Pancreas (tissue), 10 donors: ENCODE measurements around the gene NAIF1. TPM values are rescaled to one million over a fixed set of nuclear protein-coding genes. Genes with fewer than 3 reads are reported as not detected.
"Not testable (repeated sequence)": the region's sequence is repeated elsewhere in the genome, so short reads cannot be mapped to it uniquely, and the experiment has no call there.

ENCODE experiments used
- ATAC-seq, 4 donors: fragments of 200-7000 bp; cut with Tn5 transposase; one replicate each; pipeline versions ENCODE4 v1.8.0 to v1.9.1; 2020; ENCODE audit warnings: mild to moderate bottlenecking in 4 of 4, moderate library complexity in 4 of 4
- DNase-seq, 6 donors: peaks; one replicate each; pipeline ENCODE4 v3.0.0-alpha.2; 2020
- FAIRE-seq: peaks from 2 replicates; lab custom pipeline; 2012; peaks lifted over from hg19 to GRCh38; lab: Jason Lieb, UNC
- H3K27ac ChIP-seq, 4 donors: fragments of 200-600 bp; sonication (generic); 1 replicate in 3 of 4; 2 replicates in 1 of 4; pipeline versions ENCODE4 v1.5.0 to v1.8.0; 2020
- H3K27me3 ChIP-seq, 4 donors: fragments of 200-600 bp; one replicate each; pipeline ENCODE4 v1.8.0; 2021
- H3K36me3 ChIP-seq, 3 donors: fragments of 200-600 bp; sonication (generic) in 1 of 3; one replicate each; pipeline versions ENCODE4 v1.5.0 to v1.8.0; 2020 to 2021
- H3K4me1 ChIP-seq, 3 donors: fragments of 200-600 bp; one replicate each; pipeline ENCODE4 v1.8.0; 2021
- H3K4me3 ChIP-seq, 4 donors: fragments of 200-600 bp; sonication (generic) in 2 of 4; one replicate each; pipeline versions ENCODE4 v1.5.0 to v1.8.0; 2020 to 2021
- H3K9me3 ChIP-seq, 4 donors: fragments of 200-600 bp; one replicate each; pipeline ENCODE4 v1.8.0; 2021
- CTCF ChIP-seq, 4 donors: fragments of 200-600 bp; sonication (generic) in 3 of 4; IDR thresholded peaks; one replicate each; pipeline versions ENCODE4 v1.5.0 to v1.8.0; 2021; ENCODE audit warnings: antibody characterized with exemption in 4 of 4
- WGBS, 2 donors: extraction: QIAGEN DNeasy Blood & Tissue Kit; methylation state at CpG; one replicate each; pipeline ENCODE4 v1.1.7; 2013; 5-methylcytosine and 5-hydroxymethylcytosine counted together
- intact Hi-C, 3 donors: fragments of 100-400 bp; cut with DNase I; formaldehyde crosslinking; loops; one replicate each; pipeline versions ENCODE4 v1.11.1 to v1.14.2; 2022
- polyA plus RNA-seq, 2 donors: library from polyadenylated mRNA; stranded (reverse); fragments of 200-250 nt; gene quantifications; one replicate each; pipeline ENCODE4 v1.2.3, GENCODE V29; 2013
- total RNA-seq, 6 donors: library from RNA; stranded (reverse); fragmentation: NEBNext Ultra II Directional in 4 of 6; extraction: Animal tissue kit (Norgen Biotek cat#: 25700) in 4 of 6; gene quantifications; one replicate each; pipeline versions ENCODE4 v1.2.1 to v1.2.4, GENCODE V29; 2021 to 2023
- donor health status: healthy with polysubstance abuse.
- donor health status: DM: no; HTN: no; CAD: no; lungs with moderate emphysema.
- donor health status: DM: no; HTN: no; CAD: no.
- donor health status: control.
- donor health status: control.
- donor health status: Bipolar disorder and iron deficiency.
- donor health status: DM: yes; HTN: yes; CAD: no.
- donor health status: DM: no; HTN: no; CAD: no.
- donor health status: DM: no; HTN: no; CAD: no.
- donor health status: DM: yes; HTN: yes; CAD: no.

NAIF1 gene
- total and polyA plus RNA-seq, 8 donors, result 3.0 to 6.8 (median 4.2) TPM

DNA sequence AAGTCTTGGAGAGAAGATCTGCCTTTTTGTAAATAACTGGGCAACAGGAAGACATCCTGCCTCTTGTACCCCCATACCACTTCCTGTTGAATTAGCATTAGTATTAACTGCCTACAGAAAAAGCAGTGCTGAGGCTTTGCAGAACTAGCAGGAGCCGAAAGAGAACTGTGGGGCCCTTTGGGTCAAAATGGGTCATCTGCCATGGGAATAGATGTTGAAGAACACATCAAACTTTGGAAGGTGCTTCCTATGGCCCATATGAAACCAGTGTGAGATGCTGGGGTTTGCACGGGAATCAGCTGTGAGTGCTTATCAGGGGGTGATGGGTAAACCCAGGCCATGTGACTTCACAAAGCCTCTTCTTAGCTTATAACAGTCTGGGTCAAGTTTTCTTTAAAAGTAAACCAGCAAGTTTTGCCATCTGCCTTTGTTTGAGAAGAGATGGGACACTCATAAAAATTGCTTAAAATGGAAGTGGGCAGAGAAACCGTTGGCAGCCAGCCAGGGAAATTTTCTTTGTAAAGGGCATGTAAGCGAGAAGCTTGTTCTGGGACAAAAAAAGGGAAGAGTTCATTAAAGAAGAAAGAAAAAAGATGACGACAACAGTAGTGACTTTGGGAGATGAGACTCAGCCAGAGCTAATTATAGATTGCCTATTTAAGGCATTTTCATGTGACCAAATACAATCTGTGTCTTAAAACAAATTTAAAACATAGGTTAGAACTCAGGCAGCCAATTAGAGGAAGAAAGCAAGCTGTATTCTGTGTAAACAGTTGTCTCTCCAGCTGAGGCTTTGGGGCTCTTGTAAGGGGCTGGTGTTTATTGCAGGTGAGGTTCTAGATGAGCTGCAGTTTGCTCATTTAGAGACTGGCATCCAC is 5.3 kb upstream of the NAIF1 start:
- no peak for TF ChIP-seq CTCF (IDR thresholded peaks at IDR 0.05)
- no peaks in the 10 kb centered on the region for H3K27me3 ChIP-seq
- H3K36me3 ChIP-seq, result no peaks in the 10 kb centered on the region
- peaks cover 14 to 30% (median 14%) of the 10 kb centered on the region in 3 donors for H3K4me1 ChIP-seq
- peak overlapping the region in 2 of 4 donors; percentile 62 to 63 for H3K27ac ChIP-seq
- FAIRE-seq (no peak), DNase-seq (peak in 4 of 6 donors; percentile 4 to 79 (median 69)), ATAC-seq (no peak)
- intact Hi-C loops, result no loop called here
- 18 to 24% methylated on average over 5 of the region's 5 CpGs for WGBS, 2 donors
- H3K9me3 ChIP-seq, result no peaks in the 10 kb centered on the region
- H3K4me3 ChIP-seq, result no peak overlapping the region

GRCh38 chr9:128071475-128071874 is 4.4 kb upstream of the NAIF1 start:
- FAIRE-seq, intact Hi-C loops, H3K9me3 ChIP-seq, H3K4me3 ChIP-seq, H3K27me3 ChIP-seq, ATAC-seq, H3K36me3 ChIP-seq: not testable (repeated sequence)
- DNase-seq, result peak in 1 of 6 donors; percentile 16
- Histone ChIP-seq H3K27ac (peak overlapping the region in 2 of 4 donors; percentile 62 to 63), H3K4me1 (peaks cover 18 to 33% (median 20%) of the 10 kb centered on the region in 3 donors)
- WGBS, 2 donors, result 95 to 96% methylated on average over 12 of the region's 12 CpGs

DNA sequence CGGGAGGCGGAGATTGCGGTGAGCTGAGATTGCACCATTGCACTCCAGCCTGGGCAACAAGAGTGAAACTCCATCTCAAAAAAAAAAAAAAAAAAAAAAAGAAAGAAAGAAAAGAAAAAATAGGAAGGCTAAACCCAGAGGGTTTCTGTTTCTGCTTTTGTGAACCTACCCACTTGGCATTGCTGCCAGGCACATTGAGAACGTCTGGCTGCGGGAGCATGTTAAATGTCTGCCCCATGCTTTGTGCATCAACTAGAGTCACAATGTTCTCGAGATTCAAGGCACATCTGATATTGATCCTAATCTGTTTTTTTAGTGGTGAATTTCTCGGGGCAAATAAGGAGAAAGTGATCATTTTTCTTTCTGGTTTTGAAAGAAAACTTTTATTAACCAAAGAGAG is 3.8 kb upstream of the NAIF1 start:
- Histone ChIP-seq H3K27ac (no peak overlapping the region), H3K4me1 (peaks cover 23 to 39% (median 24%) of the 10 kb centered on the region in 3 donors), H3K4me3 (no peak overlapping the region), H3K9me3 (no peaks in the 10 kb centered on the region), H3K36me3 (no peaks in the 10 kb centered on the region), H3K27me3 (no peaks in the 10 kb centered on the region)
- TF ChIP-seq CTCF (IDR thresholded peaks at IDR 0.05), result no peak
- DNase-seq, result no peak
- intact Hi-C loops, result no loop called here
- no peak for ATAC-seq
- FAIRE-seq, result no peak
- 84 to 86% methylated on average over 7 of the region's 7 CpGs for WGBS, 2 donors

DNA sequence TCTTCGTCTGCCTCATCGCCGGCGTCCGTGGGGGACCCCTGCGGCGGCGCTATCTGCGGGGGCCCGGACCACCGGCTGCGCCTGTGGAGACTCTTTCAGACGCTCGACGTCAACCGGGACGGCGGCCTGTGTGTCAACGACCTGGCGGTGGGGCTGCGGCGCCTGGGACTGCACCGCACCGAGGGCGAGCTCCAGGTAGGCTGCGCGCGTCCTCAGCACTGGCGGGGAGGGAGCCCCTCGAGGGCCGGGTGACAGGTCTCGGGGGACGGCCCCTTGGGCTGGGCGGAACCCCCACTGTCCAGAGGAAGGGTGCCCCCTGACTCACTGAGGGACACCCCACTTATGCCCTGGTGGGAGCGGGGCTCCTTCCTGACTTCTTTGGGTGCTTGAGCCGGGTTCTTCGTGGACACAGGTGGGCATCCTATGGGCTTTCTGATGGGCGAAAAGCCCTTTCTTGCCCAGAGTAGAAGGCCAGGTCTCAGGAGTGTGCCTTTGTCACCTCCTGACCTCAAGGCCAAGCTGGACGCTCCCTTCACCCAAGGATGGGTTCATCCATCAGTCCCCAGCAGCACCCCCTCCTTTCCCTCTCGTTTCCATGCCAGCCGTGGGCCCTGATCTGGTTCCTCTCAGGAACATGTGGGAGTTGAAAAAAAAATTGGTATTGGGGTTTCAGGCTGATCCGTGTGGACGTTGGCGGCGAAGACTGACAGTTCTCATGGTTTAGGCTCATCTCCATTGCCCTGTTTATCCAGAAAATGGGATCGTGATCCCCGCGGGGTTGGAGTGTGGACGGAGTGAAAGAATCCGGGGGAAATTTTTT is 1.5 kb upstream of the NAIF1 start:
- no peaks in the 10 kb centered on the region for H3K9me3 ChIP-seq
- 2 to 4% methylated on average over 48 to 50 of the region's 50 CpGs for WGBS, 2 donors
- H3K27me3 ChIP-seq, result no peaks in the 10 kb centered on the region
- intact Hi-C loops, result no loop called here
- peak overlapping the region; percentile 64 to 97 (median 96) for H3K4me3 ChIP-seq
- no peak for TF ChIP-seq CTCF (IDR thresholded peaks at IDR 0.05)
- peak in 1 of 4 donors; percentile 5 for ATAC-seq
- no peak for FAIRE-seq
- DNase-seq, result peak in 5 of 6 donors; percentile 42 to 88 (median 61)
- no peaks in the 10 kb centered on the region for H3K36me3 ChIP-seq
- peak overlapping the region; percentile 63 to 84 (median 74) for H3K27ac ChIP-seq
- H3K4me1 ChIP-seq, result peaks cover 24 to 42% (median 26%) of the 10 kb centered on the region in 3 donors
